HUES48 (cell line): ENCODE measurements around the gene DYNLL1.
"Not testable (repeated sequence)": the region's sequence is repeated elsewhere in the genome, so short reads cannot be mapped to it uniquely, and the experiment has no call there.

Source experiments
- H3K27ac ChIP-seq: one replicate; pipeline ENCODE4 v1.7.0; 2013; ENCODE audit warnings: low read depth, low read length, inconsistent platforms
- H3K27me3 ChIP-seq: 2 replicates; pipeline ENCODE4 v1.6.1; 2013; ENCODE audit warnings: mild to moderate bottlenecking, low read length; ENCODE audit not compliant: control insufficient read depth, insufficient read depth
- H3K36me3 ChIP-seq: 2 replicates; pipeline ENCODE4 v1.6.1; 2013; ENCODE audit warnings: low read length; ENCODE audit not compliant: control insufficient read depth, insufficient read depth
- H3K4me1 ChIP-seq: 2 replicates; pipeline ENCODE4 v1.6.1; 2013; ENCODE audit warnings: mild to moderate bottlenecking, low read length; ENCODE audit not compliant: control insufficient read depth, insufficient read depth
- H3K4me3 ChIP-seq: 2 replicates; pipeline ENCODE4 v1.5.1; 2013; ENCODE audit warnings: mild to moderate bottlenecking, low read depth, low read length
- H3K9ac ChIP-seq: 2 replicates; pipeline ENCODE4 v1.6.1; 2013; ENCODE audit warnings: mild to moderate bottlenecking, low read depth, low read length, moderate library complexity
- H3K9me3 ChIP-seq: 2 replicates; pipeline ENCODE4 v1.6.1; 2013; ENCODE audit warnings: low read length; ENCODE audit not compliant: control insufficient read depth, insufficient read depth

DYNLL1 gene

GRCh38 chr12:120495731-120496412, at the start of gene DYNLL1:
Gene DYNLL1 (plus strand): TSS chr12:120496113. CDS start chr12:120496422, 309 bp downstream.
- peak within 1 kb of the TSS; percentile 59 for H3K9ac ChIP-seq
- no peaks in the 10 kb centered on the region for H3K27me3 ChIP-seq
- H3K4me3 ChIP-seq: peak within 1 kb of the TSS; percentile 89
- peaks cover 25% of the 10 kb centered on the region for H3K36me3 ChIP-seq
- H3K4me1 ChIP-seq: peaks cover 15% of the 10 kb centered on the region; the same call in 1 of the 2 replicates
- peak within 1 kb of the TSS; percentile 81 for H3K27ac ChIP-seq
- H3K9me3 ChIP-seq: no peaks in the 10 kb centered on the region

- Histone ChIP-seq H3K27ac (peak overlapping the region; percentile 87), H3K36me3 (peaks cover 53% of the 10 kb centered on the region), H3K9ac (peak overlapping the region; percentile 95), H3K4me3 (peak overlapping the region; percentile 99)
- not testable (repeated sequence) for H3K4me1 ChIP-seq, H3K9me3 ChIP-seq, H3K27me3 ChIP-seq
These were observed 49.1 kb upstream of the DYNLL1 start for GRCh38 chr12:120446844-120447178.

- no peaks in the 10 kb centered on the region for H3K9me3 ChIP-seq
- H3K4me1 ChIP-seq: 0 out of 2 replicates have a peak, but pooled peaks cover 3% of the 10 kb centered on the region
- no peak overlapping the region for H3K27ac ChIP-seq
- no peak overlapping the region for H3K9ac ChIP-seq
- peak overlapping the region; percentile 99; the same call in 1 of the 2 replicates for H3K4me3 ChIP-seq
- H3K36me3 ChIP-seq: peaks cover 57% of the 10 kb centered on the region
- H3K27me3 ChIP-seq: no peaks in the 10 kb centered on the region
These were observed 47.9 kb upstream of the DYNLL1 start for GRCh38 chr12:120447992-120448391.

GRCh38 chr12:120452524-120452923, 43.4 kb upstream of the DYNLL1 start:
- H3K4me1 ChIP-seq, H3K9ac ChIP-seq: not testable (repeated sequence)
- peaks cover 72% of the 10 kb centered on the region for H3K36me3 ChIP-seq

GRCh38 chr12:120453060-120453750, 42.7 kb upstream of the DYNLL1 start:
- peaks cover 72% of the 10 kb centered on the region for H3K36me3 ChIP-seq
- no peak overlapping the region for H3K27ac ChIP-seq
- no peaks in the 10 kb centered on the region for H3K4me1 ChIP-seq
- H3K4me3 ChIP-seq: no peak overlapping the region
- H3K9ac ChIP-seq: no peak overlapping the region
- H3K9me3 ChIP-seq: no peaks in the 10 kb centered on the region
- no peaks in the 10 kb centered on the region for H3K27me3 ChIP-seq

More at GRCh38 chr12:120452524-120452923, 43.4 kb upstream of the DYNLL1 start:
- H3K27ac ChIP-seq, H3K27me3 ChIP-seq, H3K9me3 ChIP-seq, H3K4me3 ChIP-seq: not testable (repeated sequence)

- Histone ChIP-seq H3K27me3 (no peaks in the 10 kb centered on the region), H3K36me3 (peaks cover 79% of the 10 kb centered on the region), H3K4me3 (no peak overlapping the region), H3K9me3 (no peaks in the 10 kb centered on the region), H3K27ac (no peak overlapping the region), H3K9ac (no peak overlapping the region), H3K4me1 (no peaks in the 10 kb centered on the region)
These were observed 41.9 kb upstream of the DYNLL1 start for GRCh38 chr12:120453977-120454376.

GRCh38 chr12:120455302-120455701, 40.6 kb upstream of the DYNLL1 start:
- Histone ChIP-seq H3K27me3 (no peaks in the 10 kb centered on the region), H3K4me3 (no peak overlapping the region), H3K27ac (no peak overlapping the region), H3K9ac (no peak overlapping the region), H3K9me3 (no peaks in the 10 kb centered on the region), H3K36me3 (peaks cover 80% of the 10 kb centered on the region), H3K4me1 (no peaks in the 10 kb centered on the region)

GRCh38 chr12:120457133-120457532, 38.8 kb upstream of the DYNLL1 start:
- no peak overlapping the region for H3K4me3 ChIP-seq
- peaks cover 88% of the 10 kb centered on the region for H3K36me3 ChIP-seq
- no peak overlapping the region for H3K27ac ChIP-seq

GRCh38 chr12:120460157-120460556, 35.8 kb upstream of the DYNLL1 start:
- Histone ChIP-seq H3K9ac (no peak overlapping the region), H3K27me3 (no peaks in the 10 kb centered on the region), H3K36me3 (peaks cover 94% of the 10 kb centered on the region), H3K27ac (no peak overlapping the region), H3K9me3 (no peaks in the 10 kb centered on the region), H3K4me1 (no peaks in the 10 kb centered on the region), H3K4me3 (no peak overlapping the region)

More at GRCh38 chr12:120457133-120457532, 38.8 kb upstream of the DYNLL1 start:
- no peaks in the 10 kb centered on the region for H3K4me1 ChIP-seq
- no peaks in the 10 kb centered on the region for H3K27me3 ChIP-seq
- H3K9ac ChIP-seq: no peak overlapping the region
- no peaks in the 10 kb centered on the region for H3K9me3 ChIP-seq

GRCh38 chr12:120462099-120462640, 33.7 kb upstream of the DYNLL1 start:
- H3K9ac ChIP-seq: no peak overlapping the region
- peaks cover 94% of the 10 kb centered on the region for H3K36me3 ChIP-seq
- no peaks in the 10 kb centered on the region for H3K27me3 ChIP-seq
- H3K4me3 ChIP-seq: no peak overlapping the region
- H3K9me3 ChIP-seq: no peaks in the 10 kb centered on the region
- H3K27ac ChIP-seq: no peak overlapping the region
- peaks cover 3% of the 10 kb centered on the region; the same call in 1 of the 2 replicates for H3K4me1 ChIP-seq

GRCh38 chr12:120463712-120464111, 32.2 kb upstream of the DYNLL1 start:
- Histone ChIP-seq H3K36me3 (peaks cover 84% of the 10 kb centered on the region), H3K27me3 (no peaks in the 10 kb centered on the region), H3K9ac (no peak overlapping the region), H3K4me1 (peaks cover 3% of the 10 kb centered on the region; the same call in 1 of the 2 replicates), H3K9me3 (no peaks in the 10 kb centered on the region), H3K27ac (no peak overlapping the region), H3K4me3 (no peak overlapping the region)
